Measurements from ENCODE around the gene TNNI3K. TPM values are rescaled to one million over a fixed set of nuclear protein-coding genes. Genes with fewer than 3 reads are reported as not detected.

TNNI3K gene
- total RNA-seq, 1 experiment from 2014 or later = not detected

GRCh38 chr1:74333244-74333643 lies 98.1 kb downstream of the TNNI3K start:
- Histone ChIP-seq H3K9me3 (ENCODE audit: control insufficient read depth, low read depth, low read length) (no peaks in the 10 kb centered on the region), H4K8ac (replicated peaks; ENCODE audit: insufficient read length, low read depth, low read length) (no peak overlapping the region), H2AFZ (ENCODE audit: low read length) (no peak overlapping the region), H2BK15ac (ENCODE audit: low read depth, low read length) (no peak overlapping the region), H2BK5ac (ENCODE audit: insufficient read length, low read length) (no peak overlapping the region), H3K79me1 (ENCODE audit: insufficient read depth, low read depth, low read length, poor library complexity, severe bottlenecking) (no peaks in the 10 kb centered on the region), H3K4me2 (ENCODE audit: insufficient read depth, insufficient read length, low read length) (no peak overlapping the region), H3K4ac (ENCODE audit: low read depth, low read length) (no peak overlapping the region), H3T11ph (ENCODE audit: low read length) (no peak overlapping the region), H3K9ac (ENCODE audit: extremely low read depth, insufficient read length, low read length) (no peak overlapping the region), H3K23ac (ENCODE audit: insufficient read length, low read depth, low read length) (no peak overlapping the region), H3K27ac (ENCODE audit: insufficient read length, low read depth, low read length) (no peak overlapping the region), H4K91ac (ENCODE audit: insufficient read length, low read depth, low read length) (no peak overlapping the region), H2AK5ac (ENCODE audit: insufficient read length, low read length) (no peak overlapping the region), H3K18ac (ENCODE audit: insufficient read length, low read depth, low read length) (no peak overlapping the region), H3K79me2 (ENCODE audit: insufficient read depth, low read length) (no peaks in the 10 kb centered on the region), H3K56ac (ENCODE audit: insufficient read length, low read depth, low read length) (no peak overlapping the region), H3K14ac (ENCODE audit: insufficient read depth, low read length) (no peak overlapping the region), H3K27me3 (ENCODE audit: insufficient read depth, low read length) (no peaks in the 10 kb centered on the region; the same call in 1 of the 2 replicates), H3K23me2 (ENCODE audit: insufficient read length, low read depth, low read length, poor library complexity, severe bottlenecking) (no peaks in the 10 kb centered on the region), H4K20me1 (ENCODE audit: control insufficient read depth, insufficient read depth, insufficient read length) (no peaks in the 10 kb centered on the region), H2BK20ac (ENCODE audit: low read depth, low read length, poor library complexity, severe bottlenecking) (no peak overlapping the region), H2BK120ac (ENCODE audit: low read depth, low read length, poor library complexity, severe bottlenecking) (no peak overlapping the region), H2BK12ac (ENCODE audit: insufficient read length, low read depth, low read length) (no peak overlapping the region), H3K4me1 (ENCODE audit: insufficient read depth, low read length) (no peaks in the 10 kb centered on the region), H4K5ac (ENCODE audit: insufficient read length, low read depth, low read length) (no peak overlapping the region)
- TF ChIP-seq, protein P1, sequence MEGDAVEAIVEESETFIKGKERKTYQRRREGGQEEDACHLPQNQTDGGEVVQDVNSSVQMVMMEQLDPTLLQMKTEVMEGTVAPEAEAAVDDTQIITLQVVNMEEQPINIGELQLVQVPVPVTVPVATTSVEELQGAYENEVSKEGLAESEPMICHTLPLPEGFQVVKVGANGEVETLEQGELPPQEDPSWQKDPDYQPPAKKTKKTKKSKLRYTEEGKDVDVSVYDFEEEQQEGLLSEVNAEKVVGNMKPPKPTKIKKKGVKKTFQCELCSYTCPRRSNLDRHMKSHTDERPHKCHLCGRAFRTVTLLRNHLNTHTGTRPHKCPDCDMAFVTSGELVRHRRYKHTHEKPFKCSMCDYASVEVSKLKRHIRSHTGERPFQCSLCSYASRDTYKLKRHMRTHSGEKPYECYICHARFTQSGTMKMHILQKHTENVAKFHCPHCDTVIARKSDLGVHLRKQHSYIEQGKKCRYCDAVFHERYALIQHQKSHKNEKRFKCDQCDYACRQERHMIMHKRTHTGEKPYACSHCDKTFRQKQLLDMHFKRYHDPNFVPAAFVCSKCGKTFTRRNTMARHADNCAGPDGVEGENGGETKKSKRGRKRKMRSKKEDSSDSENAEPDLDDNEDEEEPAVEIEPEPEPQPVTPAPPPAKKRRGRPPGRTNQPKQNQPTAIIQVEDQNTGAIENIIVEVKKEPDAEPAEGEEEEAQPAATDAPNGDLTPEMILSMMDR (conservative IDR thresholded peaks at IDR 0.05) = no peak
- no CpG with 5 or more reads among the region's 2 CpGs for WGBS (ENCODE audit: extremely low coverage, insufficient read length, low lambda C conversion rate)
- no peaks in the 10 kb centered on the region for H3K4me1 Mint-ChIP-seq
- no peak for DNase-seq
- no peaks in the 10 kb centered on the region for H3K27me3 Mint-ChIP-seq (ENCODE audit: low read depth)
- no peaks in the 10 kb centered on the region for H3K9me3 Mint-ChIP-seq
- H3K36me3 Mint-ChIP-seq (ENCODE audit: insufficient read depth in 1 of 3, low read depth in 3 of 3) = no peaks in the 10 kb centered on the region
- no peak overlapping the region for H3K4me3 Mint-ChIP-seq
- H3K27ac Mint-ChIP-seq = no peak overlapping the region
